Stimulated activated CD8-positive, alpha-beta memory T cell treated with anti-CD3 and anti-CD28 coated beads, Interleukin-4, amount 100 ng/mL, for 24 hours (primary cell): Measurements from ENCODE around the gene C1orf174.

Experiments
- DNase-seq: peaks from one replicate; pipeline ENCODE4 v3.0.0-alpha.2; 2020; ENCODE audit warnings: low read depth

C1orf174 gene

GRCh38 chr1:3910049-3910731 lies 10.1 kb upstream of the C1orf174 start:
- no peak for DNase-seq

- no peak for DNase-seq
Observed at GRCh38 chr1:3909615-3910014, 9.5 kb upstream of the C1orf174 start.

- no peak for DNase-seq
Observed at GRCh38 chr1:3908886-3909517, 8.9 kb upstream of the C1orf174 start.

- DNase-seq, result no peak
Observed at GRCh38 chr1:3907621-3908165, 7.6 kb upstream of the C1orf174 start.

GRCh38 chr1:3907031-3907534 lies 7.0 kb upstream of the C1orf174 start:
- no peak for DNase-seq

GRCh38 chr1:3906672-3907020 lies 6.6 kb upstream of the C1orf174 start:
- DNase-seq, result no peak

GRCh38 chr1:3905953-3906671 lies 6.0 kb upstream of the C1orf174 start:
- DNase-seq, result no peak

- DNase-seq, result no peak
Observed at GRCh38 chr1:3905266-3905952, 5.3 kb upstream of the C1orf174 start.

GRCh38 chr1:3904843-3905185 lies 4.7 kb upstream of the C1orf174 start:
- DNase-seq, result no peak

- DNase-seq, result no peak
Observed at GRCh38 chr1:3904006-3904842, 4.2 kb upstream of the C1orf174 start.

GRCh38 chr1:3903141-3904005 lies 3.3 kb upstream of the C1orf174 start:
- no peak for DNase-seq

GRCh38 chr1:3902571-3903091 lies 2.6 kb upstream of the C1orf174 start:
- DNase-seq, result no peak

GRCh38 chr1:3902111-3902511 lies 2.0 kb upstream of the C1orf174 start:
- DNase-seq, result no peak

GRCh38 chr1:3900969-3901529 lies 977 bp upstream of the C1orf174 start:
- peak; percentile 83 for DNase-seq

GRCh38 chr1:3899754-3900149 lies 320 bp downstream of the C1orf174 start:
- no peak for DNase-seq

GRCh38 chr1:3898994-3899753 lies 898 bp downstream of the C1orf174 start:
- no peak for DNase-seq

- DNase-seq, result no peak
Observed at GRCh38 chr1:3898475-3898735, 1.7 kb downstream of the C1orf174 start.

GRCh38 chr1:3896396-3897000 lies 3.6 kb downstream of the C1orf174 start:
- DNase-seq, result no peak

GRCh38 chr1:3895951-3896325 lies 4.1 kb downstream of the C1orf174 start:
- no peak for DNase-seq
